GM03348 (cell line): Measurements from ENCODE around the gene RNF32.
"Not testable (repeated sequence)": the region's sequence is repeated elsewhere in the genome, so short reads cannot be mapped to it uniquely, and the experiment has no call there.

ENCODE experiments used
- DNase-seq: peaks from one replicate; pipeline ENCODE4 v3.0.0; 2012; ENCODE audit warnings: low spot score

RNF32 gene

GRCh38 chr7:156614434-156615264, 25.9 kb upstream of the RNF32 start:
- DNase-seq: no peak

- DNase-seq: no peak
Measured at GRCh38 chr7:156616269-156617202, 24.0 kb upstream of the RNF32 start.

- no peak for DNase-seq
Measured at GRCh38 chr7:156617215-156617614, 23.4 kb upstream of the RNF32 start.

GRCh38 chr7:156618078-156618779, 22.3 kb upstream of the RNF32 start:
- no peak for DNase-seq

- DNase-seq: no peak
Measured at GRCh38 chr7:156618780-156619367, 21.7 kb upstream of the RNF32 start.

GRCh38 chr7:156619488-156620290, 20.9 kb upstream of the RNF32 start:
- DNase-seq: not testable (repeated sequence)

GRCh38 chr7:156620291-156620675, 20.3 kb upstream of the RNF32 start:
- no peak for DNase-seq

- no peak for DNase-seq
Measured at GRCh38 chr7:156621652-156622051, 18.9 kb upstream of the RNF32 start.

- no peak for DNase-seq
Measured at GRCh38 chr7:156625580-156625979, 15.0 kb upstream of the RNF32 start.

GRCh38 chr7:156626220-156626895, 14.2 kb upstream of the RNF32 start:
- no peak for DNase-seq

- no peak for DNase-seq
Measured at GRCh38 chr7:156628562-156628961, 12.0 kb upstream of the RNF32 start.

- DNase-seq: no peak
Measured at GRCh38 chr7:156629873-156630272, 10.7 kb upstream of the RNF32 start.

- DNase-seq: no peak
Measured at GRCh38 chr7:156634117-156634516, 6.5 kb upstream of the RNF32 start.

- DNase-seq: no peak
Measured at GRCh38 chr7:156635529-156636385, 4.8 kb upstream of the RNF32 start.

GRCh38 chr7:156637093-156637492, 3.5 kb upstream of the RNF32 start:
- not testable (repeated sequence) for DNase-seq

GRCh38 chr7:156638443-156639077, 2.0 kb upstream of the RNF32 start:
- no peak for DNase-seq

GRCh38 chr7:156639426-156640256, 933 bp upstream of the RNF32 start:
- peak; percentile 14 for DNase-seq

- no peak for DNase-seq
Measured at GRCh38 chr7:156640949-156641485, 443 bp downstream of the RNF32 start.
